ENCODE measurements around the gene YY1. TPM values are rescaled to one million over a fixed set of nuclear protein-coding genes. Genes with fewer than 3 reads are reported as not detected.
"Not testable (repeated sequence)": the region's sequence is repeated elsewhere in the genome, so short reads cannot be mapped to it uniquely, and the experiment has no call there.

The YY1 gene
- total RNA-seq, 1 donor from 2014 or later = 43.0 TPM

DNA sequence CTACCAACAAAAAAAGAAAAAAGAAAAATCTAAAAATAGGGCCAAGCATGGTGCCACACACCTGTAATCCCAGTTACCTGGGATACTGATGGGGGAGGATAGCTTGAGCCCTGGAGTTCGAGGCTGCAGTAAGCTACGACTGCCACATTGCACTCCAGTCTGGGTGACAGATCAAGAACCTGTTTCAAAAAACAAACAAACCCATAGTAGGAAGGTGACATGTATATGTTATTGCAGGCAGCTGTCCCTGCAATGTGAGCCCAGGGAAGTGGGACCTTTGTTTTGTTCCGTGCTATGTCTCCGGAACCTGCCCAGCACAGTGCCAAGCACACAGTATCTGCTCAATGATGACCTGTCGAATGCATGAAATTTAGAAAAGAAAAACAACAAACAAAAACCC is 37.2 kb upstream of the YY1 start:
- Histone ChIP-seq H3K4me1 (no peaks in the 10 kb centered on the region), H3K27me3 (no peaks in the 10 kb centered on the region), H3K36me3 (no peaks in the 10 kb centered on the region), H3K27ac (no peak overlapping the region), H3K9me3 (no peaks in the 10 kb centered on the region), H3K4me3 (no peak overlapping the region)
- intact Hi-C loops (cut with DNase I) = no loop called here
- TF ChIP-seq POLR2AphosphoS5 (IDR thresholded peaks at IDR 0.05; ENCODE audit: insufficient read depth in 1 of 2, low read depth in 1 of 2) (no peak), POLR2A (IDR thresholded peaks at IDR 0.05) (no peak)
- TF ChIP-seq, protein P1, sequence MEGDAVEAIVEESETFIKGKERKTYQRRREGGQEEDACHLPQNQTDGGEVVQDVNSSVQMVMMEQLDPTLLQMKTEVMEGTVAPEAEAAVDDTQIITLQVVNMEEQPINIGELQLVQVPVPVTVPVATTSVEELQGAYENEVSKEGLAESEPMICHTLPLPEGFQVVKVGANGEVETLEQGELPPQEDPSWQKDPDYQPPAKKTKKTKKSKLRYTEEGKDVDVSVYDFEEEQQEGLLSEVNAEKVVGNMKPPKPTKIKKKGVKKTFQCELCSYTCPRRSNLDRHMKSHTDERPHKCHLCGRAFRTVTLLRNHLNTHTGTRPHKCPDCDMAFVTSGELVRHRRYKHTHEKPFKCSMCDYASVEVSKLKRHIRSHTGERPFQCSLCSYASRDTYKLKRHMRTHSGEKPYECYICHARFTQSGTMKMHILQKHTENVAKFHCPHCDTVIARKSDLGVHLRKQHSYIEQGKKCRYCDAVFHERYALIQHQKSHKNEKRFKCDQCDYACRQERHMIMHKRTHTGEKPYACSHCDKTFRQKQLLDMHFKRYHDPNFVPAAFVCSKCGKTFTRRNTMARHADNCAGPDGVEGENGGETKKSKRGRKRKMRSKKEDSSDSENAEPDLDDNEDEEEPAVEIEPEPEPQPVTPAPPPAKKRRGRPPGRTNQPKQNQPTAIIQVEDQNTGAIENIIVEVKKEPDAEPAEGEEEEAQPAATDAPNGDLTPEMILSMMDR (IDR thresholded peaks at IDR 0.05) = no peak
- no peak for DNase-seq (ENCODE audit: extremely low spot score in 2 of 2)

DNA sequence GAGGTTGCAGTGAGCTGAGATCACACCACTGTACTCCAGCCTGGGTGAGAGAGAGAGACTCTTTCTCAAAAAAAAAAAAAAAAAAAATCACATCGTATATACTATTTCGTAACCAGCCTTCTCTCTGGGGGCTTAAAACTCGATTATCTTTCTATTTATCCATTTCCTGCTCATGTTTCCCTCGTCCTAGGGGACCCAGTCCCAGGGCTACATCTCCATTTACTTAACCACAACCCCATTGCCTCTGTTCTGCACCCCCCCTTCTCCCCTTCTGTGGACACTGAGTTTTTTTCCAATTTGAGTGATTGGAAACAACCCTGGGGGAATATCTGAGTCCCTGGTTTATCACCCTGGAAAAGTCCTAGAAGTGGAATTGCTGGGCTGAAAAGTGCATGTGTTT is 36.2 kb upstream of the YY1 start:
- Histone ChIP-seq H3K9me3 (no peaks in the 10 kb centered on the region), H3K27ac (no peak overlapping the region), H3K4me3 (no peak overlapping the region), H3K27me3 (no peaks in the 10 kb centered on the region), H3K4me1 (no peaks in the 10 kb centered on the region), H3K36me3 (no peaks in the 10 kb centered on the region)
- no peak for DNase-seq (ENCODE audit: extremely low spot score in 2 of 2)
- TF ChIP-seq, protein P1 (IDR thresholded peaks at IDR 0.05) = no peak
- TF ChIP-seq POLR2AphosphoS5 (IDR thresholded peaks at IDR 0.05; ENCODE audit: insufficient read depth in 1 of 2, low read depth in 1 of 2) (no peak), POLR2A (IDR thresholded peaks at IDR 0.05) (no peak)
- intact Hi-C loops (cut with DNase I) = no loop called here

DNA sequence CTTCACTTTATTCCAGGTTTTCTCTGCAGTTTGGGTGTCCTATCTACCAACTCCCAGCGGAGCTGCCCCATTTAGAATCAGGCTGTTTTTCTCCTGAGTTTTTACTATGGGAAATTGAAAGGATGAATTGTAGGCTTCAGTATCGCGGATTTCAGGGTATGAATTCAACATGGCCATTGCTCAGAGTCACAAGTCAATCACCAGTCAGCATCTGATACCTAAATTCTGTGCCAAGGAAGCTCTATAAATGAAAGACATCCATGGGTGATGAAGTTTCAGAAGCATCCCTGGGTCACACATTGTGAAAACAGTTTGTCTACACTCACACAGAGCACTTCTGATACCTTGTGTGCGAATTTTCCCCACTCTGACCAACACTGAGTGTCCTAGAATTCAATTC is 35.8 kb upstream of the YY1 start:
- H3K4me1 ChIP-seq = no peaks in the 10 kb centered on the region
- H3K27ac ChIP-seq = no peak overlapping the region
- TF ChIP-seq, protein P1 (IDR thresholded peaks at IDR 0.05) = no peak
- no peak for TF ChIP-seq POLR2A (IDR thresholded peaks at IDR 0.05)
- TF ChIP-seq POLR2AphosphoS5 (IDR thresholded peaks at IDR 0.05; ENCODE audit: insufficient read depth in 1 of 2, low read depth in 1 of 2) = no peak
- H3K27me3 ChIP-seq = no peaks in the 10 kb centered on the region
- intact Hi-C loops (cut with DNase I) = no loop called here
- no peak overlapping the region for H3K4me3 ChIP-seq
- no peak for DNase-seq (ENCODE audit: extremely low spot score in 2 of 2)
- H3K36me3 ChIP-seq = no peaks in the 10 kb centered on the region
- no peaks in the 10 kb centered on the region for H3K9me3 ChIP-seq

DNA sequence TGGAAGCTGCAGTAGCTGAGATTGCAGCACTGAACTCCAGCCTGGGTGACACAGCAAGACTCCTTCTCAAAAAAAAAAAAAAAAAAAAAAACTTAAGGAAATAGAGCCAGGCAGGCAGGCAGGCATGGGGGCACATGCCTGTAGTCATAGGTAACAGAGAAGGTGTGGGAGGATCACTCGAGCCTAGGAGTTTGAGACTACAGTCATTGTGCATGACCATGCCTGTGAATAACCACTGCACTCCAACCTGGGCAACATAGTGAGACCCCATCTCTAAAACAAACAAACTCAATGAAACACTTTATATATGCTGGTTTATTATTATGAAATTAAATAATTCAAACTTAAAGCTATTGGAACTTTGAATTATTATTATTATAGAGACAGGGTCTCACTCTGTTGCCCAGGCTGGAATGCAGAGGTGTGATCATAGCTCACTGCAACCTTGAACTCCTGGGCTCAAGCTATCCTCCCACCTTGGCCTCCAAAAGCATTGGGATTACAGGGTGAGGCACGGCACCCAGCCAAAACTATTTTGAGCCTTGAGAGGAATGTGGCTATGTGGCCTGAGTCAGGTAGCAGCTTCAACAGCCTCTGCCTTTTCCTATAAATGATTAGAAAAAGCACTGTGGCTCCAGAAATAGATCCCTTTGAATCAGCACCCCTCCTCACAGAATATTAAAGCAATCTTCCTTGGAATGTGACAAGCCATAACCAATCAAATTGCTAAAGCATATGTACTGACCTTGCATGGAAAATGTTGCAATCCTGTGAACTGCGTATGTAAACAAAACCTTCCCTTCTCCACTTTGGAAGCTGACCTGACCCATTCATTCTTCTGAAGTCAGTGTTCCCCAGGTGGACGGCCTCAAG is 34.7 kb upstream of the YY1 start:
- Histone ChIP-seq H3K27ac (no peak overlapping the region), H3K4me1 (no peaks in the 10 kb centered on the region), H3K4me3 (no peak overlapping the region), H3K27me3 (no peaks in the 10 kb centered on the region), H3K9me3 (no peaks in the 10 kb centered on the region), H3K36me3 (no peaks in the 10 kb centered on the region)
- no peak for DNase-seq (ENCODE audit: extremely low spot score in 2 of 2)
- intact Hi-C loops (cut with DNase I) = no loop called here
- TF ChIP-seq POLR2AphosphoS5 (IDR thresholded peaks at IDR 0.05; ENCODE audit: insufficient read depth in 1 of 2, low read depth in 1 of 2) (no peak), POLR2A (IDR thresholded peaks at IDR 0.05) (no peak)
- TF ChIP-seq, protein P1 (IDR thresholded peaks at IDR 0.05) = no peak

DNA sequence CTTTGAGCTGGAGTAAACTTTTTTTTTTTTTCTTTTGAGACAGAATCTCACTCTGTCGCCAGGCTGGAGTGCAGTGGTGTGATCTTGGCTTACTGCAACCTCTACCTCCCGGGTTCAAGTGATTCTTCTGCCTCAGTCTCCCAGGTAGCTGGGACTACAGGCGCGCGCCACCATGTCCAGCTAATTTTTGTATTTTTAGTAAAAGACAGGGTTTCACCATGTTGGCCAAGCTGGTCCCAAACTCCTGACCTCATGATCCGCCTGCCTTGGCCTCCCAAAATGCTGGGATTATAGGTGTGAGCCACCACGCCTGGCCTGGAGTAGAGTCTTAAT is 34.1 kb upstream of the YY1 start:
- H3K4me3 ChIP-seq; intact Hi-C loops (cut with DNase I): not testable (repeated sequence)

DNA sequence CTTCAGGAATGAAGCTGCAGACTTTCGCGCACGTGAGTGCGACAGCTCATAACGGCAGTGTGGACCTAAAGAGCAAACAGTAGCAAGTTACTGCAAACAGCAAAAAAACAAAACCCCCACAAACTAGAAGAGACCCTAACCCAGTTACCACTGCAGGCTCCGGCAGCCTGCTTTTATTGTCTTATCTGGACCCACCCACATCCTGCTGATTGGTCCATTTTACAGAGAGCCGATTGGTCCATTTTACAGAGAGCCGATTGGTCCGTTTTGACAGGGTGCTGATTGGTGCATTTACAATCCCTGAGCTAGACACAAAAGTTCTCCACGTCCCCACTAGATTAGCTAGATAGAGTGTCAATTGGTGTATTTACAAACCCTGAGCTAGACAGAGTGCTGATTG is 31.4 kb upstream of the YY1 start:
- H3K27ac ChIP-seq; H3K4me3 ChIP-seq; DNase-seq (ENCODE audit: extremely low spot score in 2 of 2); H3K4me1 ChIP-seq; H3K9me3 ChIP-seq; H3K36me3 ChIP-seq; intact Hi-C loops (cut with DNase I); H3K27me3 ChIP-seq: not testable (repeated sequence)

More for the DNA sequence above, 34.1 kb upstream of the YY1 start:
- not testable (repeated sequence) for DNase-seq (ENCODE audit: extremely low spot score in 2 of 2); H3K27ac ChIP-seq; H3K9me3 ChIP-seq; H3K27me3 ChIP-seq; H3K4me1 ChIP-seq; H3K36me3 ChIP-seq

DNA sequence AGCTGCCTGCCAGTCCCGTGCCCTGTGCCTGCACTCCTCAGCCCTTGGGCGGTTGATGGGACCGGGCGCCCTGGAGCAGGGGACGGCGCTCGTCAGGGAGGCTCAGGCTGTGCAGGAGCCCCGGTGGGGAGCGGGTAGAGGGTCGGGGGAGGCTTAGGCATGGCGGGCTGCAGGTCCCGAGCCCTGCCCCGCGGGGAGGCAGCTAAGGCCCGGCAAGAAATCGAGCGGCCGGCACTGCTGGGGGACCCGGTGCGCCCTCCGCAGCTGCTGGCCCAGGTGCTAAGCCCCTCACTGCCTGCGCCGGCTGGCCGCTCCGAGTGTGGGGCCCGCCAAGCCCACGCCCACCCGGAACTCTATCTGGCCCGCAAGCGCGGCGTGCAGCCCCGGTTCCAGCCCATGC is 30.8 kb upstream of the YY1 start:
- H3K27me3 ChIP-seq; intact Hi-C loops (cut with DNase I); H3K36me3 ChIP-seq; H3K4me3 ChIP-seq; DNase-seq (ENCODE audit: extremely low spot score in 2 of 2); H3K9me3 ChIP-seq; H3K4me1 ChIP-seq; H3K27ac ChIP-seq: not testable (repeated sequence)

Data from vagina (tissue), 2 donors.